H4 (cell line): ENCODE measurements around the gene EPSTI1. TPM values are rescaled to one million over a fixed set of nuclear protein-coding genes. Genes with fewer than 3 reads are reported as not detected.

Experiments
- DNase-seq: peaks from one replicate; pipeline ENCODE4 v3.0.0-alpha.2; 2015; ENCODE audit warnings: low spot score
- total RNA-seq: library from RNA; depleted of rRNA; stranded (reverse); fragments of >200 nt; shearing (Covaris generic); gene quantifications from 2 replicates; pipeline ENCODE4 v1.2.3, GENCODE V29; 2014; rRNA removed

EPSTI1 gene
- total RNA-seq, 1 experiment from 2014 or later, result 5.4 TPM

GRCh38 chr13:42849200-42849599 is 142.8 kb downstream of the EPSTI1 start:
- no peak for DNase-seq

DNA sequence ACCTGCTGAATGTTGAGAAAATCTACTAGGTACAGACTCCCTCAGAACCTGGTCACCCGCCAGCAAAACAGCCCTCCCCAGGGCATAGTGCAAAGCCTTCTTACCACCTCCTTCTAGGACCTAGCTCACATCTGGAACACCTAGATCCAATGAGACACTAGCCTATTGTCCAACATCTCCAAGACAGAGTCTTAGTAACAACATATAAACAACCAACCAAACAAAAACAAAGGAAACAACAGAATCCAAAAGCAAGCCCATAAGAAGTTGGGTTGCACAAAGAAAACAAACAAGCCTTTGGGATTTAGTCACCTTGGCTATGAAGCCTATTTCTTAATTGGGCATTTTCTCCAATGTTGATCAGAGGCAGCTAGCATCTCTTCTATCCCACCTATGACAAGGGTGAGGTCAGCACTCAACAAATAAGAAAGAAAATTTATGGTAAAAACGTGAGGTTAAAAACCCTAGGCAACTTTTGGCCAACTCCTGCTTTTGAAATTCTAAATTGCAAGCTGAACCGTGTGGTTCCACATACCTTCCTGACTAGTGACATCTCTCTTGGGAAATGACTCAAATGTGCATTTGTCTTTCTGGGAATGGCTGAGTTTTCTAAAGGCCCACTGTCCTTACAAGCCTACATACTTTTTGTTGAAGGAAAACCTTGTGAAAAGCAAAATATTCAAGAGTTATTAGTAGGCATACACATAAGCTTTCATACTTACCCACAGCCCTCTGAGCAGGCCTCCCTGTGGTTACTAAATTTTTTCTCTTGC is 144.0 kb downstream of the EPSTI1 start:
- no peak for DNase-seq

GRCh38 chr13:42836930-42837690 is 154.9 kb downstream of the EPSTI1 start:
- peak; percentile 13 for DNase-seq

Other genes with a start within 250 kb of the EPSTI1 start
- gene FAM216B, start 210.7 kb downstream of the EPSTI1 start, total RNA-seq, result not detected in 2 replicates
- 22.9 and 23.0 TPM in 2 replicates for gene DNAJC15, start 31.3 kb upstream of the EPSTI1 start, total RNA-seq